Mesendoderm (in vitro differentiated cells): Measurements from ENCODE around the gene ZNF439.
A peak's percentile ranks its signal among the peaks of the same experiment; 100 is the strongest.
"Not testable (repeated sequence)": the region's sequence is repeated elsewhere in the genome, so short reads cannot be mapped to it uniquely, and the experiment has no call there.

Experiments used
- DNase-seq: peaks from one replicate; pipeline ENCODE4 v3.0.0; 2013
- H2AK5ac ChIP-seq: 2 replicates; pipeline ENCODE4 v1.6.1; 2013; ENCODE audit warnings: low read length, inconsistent platforms
- H2BK120ac ChIP-seq: 2 replicates; pipeline ENCODE4 v1.6.1; 2013; ENCODE audit warnings: low read depth, mild to moderate bottlenecking, low read length, moderate library complexity, mixed read lengths
- H2BK15ac ChIP-seq: replicated peaks from 2 replicates; pipeline ENCODE4 v1.6.1; 2013; ENCODE audit warnings: low read depth, mild to moderate bottlenecking, moderate library complexity
- H2BK5ac ChIP-seq: 2 replicates; pipeline ENCODE4 v1.6.1; 2013; ENCODE audit warnings: low read length, inconsistent platforms
- H3K18ac ChIP-seq: 2 replicates; pipeline ENCODE4 v1.6.1; 2013; ENCODE audit warnings: mild to moderate bottlenecking, low read length, mixed read lengths
- H3K23ac ChIP-seq: one replicate; pipeline ENCODE4 v1.6.1; 2013; ENCODE audit warnings: low read length
- H3K27ac ChIP-seq: 2 replicates; pipeline ENCODE4 v1.5.1; 2013; ENCODE audit warnings: low read depth, mild to moderate bottlenecking, inconsistent platforms, low read length, moderate library complexity
- H3K27me3 ChIP-seq: 2 replicates; pipeline ENCODE4 v1.6.1; 2013; ENCODE audit warnings: low read length, control low read depth, mild to moderate bottlenecking, inconsistent platforms; ENCODE audit not compliant: insufficient read depth, poor library complexity
- H3K36me3 ChIP-seq: 2 replicates; pipeline ENCODE4 v1.6.1; 2013; ENCODE audit warnings: low read length, inconsistent platforms; ENCODE audit not compliant: control insufficient read depth, insufficient read depth
- H3K4ac ChIP-seq: one replicate; pipeline ENCODE4 v1.6.1; 2013; ENCODE audit warnings: low read depth, mild to moderate bottlenecking, low read length, moderate library complexity
- H3K4me1 ChIP-seq: 2 replicates; pipeline ENCODE4 v1.6.1; 2013; ENCODE audit warnings: low read depth, low read length, inconsistent platforms; ENCODE audit not compliant: control insufficient read depth
- H3K4me2 ChIP-seq: 2 replicates; pipeline ENCODE4 v1.6.1; 2013; ENCODE audit warnings: low read length
- H3K4me3 ChIP-seq: 2 replicates; pipeline ENCODE4 v1.5.1; 2013; ENCODE audit warnings: mild to moderate bottlenecking, low read length
- H3K56ac ChIP-seq: one replicate; pipeline ENCODE4 v1.6.1; 2013; ENCODE audit warnings: low read length
- H3K79me1 ChIP-seq: 2 replicates; pipeline ENCODE4 v1.6.1; 2013; ENCODE audit warnings: low read length, inconsistent platforms
- H3K79me2 ChIP-seq: 2 replicates; pipeline ENCODE4 v1.6.1; 2013; ENCODE audit warnings: mild to moderate bottlenecking, low read length; ENCODE audit not compliant: control insufficient read depth, insufficient read depth
- H3K9ac ChIP-seq: 2 replicates; pipeline ENCODE4 v1.6.1; 2013; ENCODE audit warnings: low read length, inconsistent platforms
- H4K5ac ChIP-seq: one replicate; pipeline ENCODE4 v1.6.1; 2013; ENCODE audit warnings: low read length
- H4K8ac ChIP-seq: one replicate; pipeline ENCODE4 v1.6.1; 2013; ENCODE audit warnings: low read depth, mild to moderate bottlenecking, control low read depth, low read length, moderate library complexity
- WGBS: extraction: QIAGEN DNeasy Blood & Tissue Kit; methylation state at CpG from one replicate; pipeline ENCODE4 v1.1.7; 2013; ENCODE audit warnings: low lambda C conversion rate, missing lambda C conversion rate; ENCODE audit not compliant: insufficient coverage; ENCODE audit errors: extremely low coverage; 5-methylcytosine and 5-hydroxymethylcytosine counted together

ZNF439 gene

DNA sequence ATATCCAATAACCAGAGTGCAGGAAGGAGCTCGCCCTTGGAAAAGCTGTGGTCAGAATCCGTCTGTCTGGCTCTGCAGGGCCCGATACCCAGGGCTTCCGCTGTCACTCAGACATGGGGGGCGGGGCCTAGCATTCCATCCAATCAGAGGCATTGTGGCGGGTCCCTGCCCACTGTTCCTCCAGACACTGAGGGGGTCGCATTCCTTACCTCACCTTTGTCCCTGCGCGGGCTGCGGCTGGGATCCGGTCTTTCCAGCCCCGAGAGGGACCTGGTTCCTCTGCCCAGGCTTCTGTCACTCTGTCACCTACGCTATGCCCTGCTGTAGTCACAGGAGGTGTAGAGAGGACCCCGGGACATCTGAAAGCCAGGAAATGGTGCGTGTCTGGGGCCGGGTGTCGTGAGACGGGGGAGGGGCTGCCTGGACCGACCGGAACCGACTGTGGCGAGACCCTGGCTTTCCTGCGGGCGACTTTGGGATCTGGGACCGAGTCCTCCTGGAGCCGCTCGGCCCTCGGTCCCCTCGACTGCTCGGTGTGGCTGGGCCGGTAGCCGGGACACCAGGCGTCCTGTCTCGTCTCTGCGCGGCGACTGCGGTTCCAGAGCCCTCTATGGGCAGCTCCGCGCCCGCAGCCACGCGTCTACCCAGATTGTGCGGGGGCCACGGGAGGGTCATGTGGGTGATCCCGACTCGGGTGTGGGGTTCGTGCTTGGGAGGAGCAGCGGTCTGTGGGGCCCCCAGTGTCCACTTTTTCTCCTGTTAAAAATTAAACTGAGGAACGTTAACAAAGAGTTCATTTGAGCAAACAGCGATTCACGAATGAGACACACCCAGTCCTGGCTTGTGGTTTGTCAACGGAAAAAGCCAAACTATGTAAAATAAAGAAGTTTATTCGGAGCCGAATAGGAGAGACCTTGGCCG is 39.3 kb downstream of the ZNF439 start, which contains the start of gene ZNF69:
ZNF69 (plus strand) TSS at position 172 of the 921 bp plus-strand sequence; CDS start at position 314, 142 bp downstream.
- Histone ChIP-seq H3K79me1 (peaks cover 3% of the 10 kb centered on the region), H2BK120ac (no peak within 1 kb of the TSS), H3K56ac (peak within 1 kb of the TSS; percentile 94), H3K4me3 (peak within 1 kb of the TSS; percentile 64), H3K27me3 (no peaks in the 10 kb centered on the region), H3K9ac (peak within 1 kb of the TSS; percentile 79), H4K5ac (no peak within 1 kb of the TSS), H4K8ac (no peak within 1 kb of the TSS), H3K27ac (peak within 1 kb of the TSS; percentile 91), H3K23ac (no peak within 1 kb of the TSS), H3K4me1 (peaks cover 4% of the 10 kb centered on the region), H2BK15ac (no peak within 1 kb of the TSS), H2BK5ac (peak within 1 kb of the TSS; percentile 57), H3K79me2 (no peaks in the 10 kb centered on the region), H3K36me3 (no peaks in the 10 kb centered on the region), H3K4ac (no peak within 1 kb of the TSS), H3K4me2 (peak within 1 kb of the TSS; percentile 35), H3K18ac (peak within 1 kb of the TSS; percentile 35), H2AK5ac (no peak within 1 kb of the TSS)
- WGBS, result no CpG with 5 or more reads among the region's 56 CpGs
- peak; percentile 97 for DNase-seq

DNA sequence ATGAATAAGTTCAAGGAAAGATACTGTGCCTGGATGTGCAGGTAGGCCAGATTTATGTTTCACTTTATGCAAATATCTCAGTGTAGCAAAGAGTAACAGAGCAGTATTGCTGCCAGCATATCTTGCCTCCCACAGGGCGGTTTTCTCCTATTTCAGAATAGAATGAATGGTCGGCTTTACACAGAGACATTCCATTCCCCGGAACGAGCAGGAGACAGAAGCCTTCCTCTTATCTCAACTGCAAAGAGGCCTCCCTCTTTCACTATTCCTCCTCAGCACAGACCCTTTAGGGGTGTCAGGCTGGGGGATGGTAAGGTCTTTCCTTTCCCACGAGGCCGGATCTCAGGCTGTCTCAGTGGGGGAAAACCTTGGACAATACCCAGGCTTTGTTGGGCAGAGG is 41.4 kb downstream of the ZNF439 start:
- not testable (repeated sequence) for H3K4me1 ChIP-seq, H3K9ac ChIP-seq, H4K5ac ChIP-seq, H3K4me2 ChIP-seq, H2BK5ac ChIP-seq, H2BK120ac ChIP-seq, H3K27me3 ChIP-seq, H3K4ac ChIP-seq, H3K56ac ChIP-seq, H2BK15ac ChIP-seq, H3K4me3 ChIP-seq, H3K79me2 ChIP-seq, H2AK5ac ChIP-seq, H3K18ac ChIP-seq, H3K23ac ChIP-seq, H3K79me1 ChIP-seq, H4K8ac ChIP-seq, H3K36me3 ChIP-seq
- WGBS, result no CpG with 5 or more reads among the region's 6 CpGs
- H3K27ac ChIP-seq, result peak overlapping the region; percentile 42
- DNase-seq, result peak; percentile 72

DNA sequence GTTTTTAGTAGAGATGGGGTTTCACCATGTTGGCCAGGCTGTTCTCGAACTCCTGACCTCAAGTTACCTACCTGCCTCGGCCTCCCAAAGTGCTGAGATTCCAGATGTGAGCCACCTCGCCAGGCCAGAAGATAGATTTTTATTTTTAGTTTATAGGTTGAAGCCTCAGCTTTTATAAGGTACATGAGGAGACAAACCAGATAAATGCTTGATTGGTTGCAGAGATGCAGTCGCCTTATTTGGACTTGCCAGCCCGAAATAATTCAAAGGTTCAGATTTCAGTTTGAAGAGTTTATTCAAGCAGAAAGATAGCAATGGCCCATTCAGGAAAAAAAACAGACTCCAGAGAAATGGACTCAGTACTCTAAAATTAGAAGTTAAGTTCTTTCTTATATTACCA is 42.1 kb downstream of the ZNF439 start:
- Histone ChIP-seq H3K18ac (no peak overlapping the region), H3K56ac (no peak overlapping the region), H3K9ac (no peak overlapping the region), H4K8ac (no peak overlapping the region), H2BK120ac (no peak overlapping the region), H4K5ac (no peak overlapping the region), H3K4me2 (no peak overlapping the region), H3K79me2 (no peaks in the 10 kb centered on the region), H2BK15ac (no peak overlapping the region), H3K79me1 (peaks cover 5% of the 10 kb centered on the region), H3K27ac (no peak overlapping the region), H3K27me3 (no peaks in the 10 kb centered on the region), H3K23ac (no peak overlapping the region), H2BK5ac (no peak overlapping the region), H3K36me3 (no peaks in the 10 kb centered on the region), H3K4me1 (peaks cover 4% of the 10 kb centered on the region), H3K4me3 (no peak overlapping the region), H3K4ac (no peak overlapping the region), H2AK5ac (no peak overlapping the region)
- WGBS, result no CpG with 5 or more reads among the region's 5 CpGs
- no peak for DNase-seq

DNA sequence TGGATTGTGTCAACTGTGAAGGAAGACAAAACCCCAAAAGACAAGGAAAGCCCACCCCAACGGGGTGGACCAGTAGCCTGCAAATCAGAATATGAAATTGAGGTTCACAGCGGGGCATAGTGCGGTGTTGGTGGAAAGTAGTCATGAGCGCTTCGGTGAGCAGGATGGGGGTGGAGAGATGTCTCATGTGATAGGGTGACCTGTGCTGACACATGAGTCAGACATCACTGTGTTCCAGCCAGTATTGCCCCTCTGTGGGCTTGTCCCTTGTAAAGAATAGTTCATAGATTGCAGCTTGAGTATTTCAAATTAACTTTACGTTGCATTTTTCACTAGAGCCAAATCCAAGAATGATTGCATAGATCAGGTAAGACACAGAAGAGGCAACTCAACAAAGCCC is 46.3 kb downstream of the ZNF439 start:
- H3K56ac ChIP-seq, result no peak overlapping the region
- H2BK15ac ChIP-seq, result no peak overlapping the region
- no peak overlapping the region for H3K23ac ChIP-seq
- no peaks in the 10 kb centered on the region for H3K4me1 ChIP-seq
- H4K5ac ChIP-seq, result no peak overlapping the region
- H4K8ac ChIP-seq, result no peak overlapping the region
- WGBS, result no CpG with 5 or more reads among the region's 6 CpGs
- H3K79me2 ChIP-seq, result no peaks in the 10 kb centered on the region
- H2BK120ac ChIP-seq, result no peak overlapping the region
- peaks cover 5% of the 10 kb centered on the region for H3K79me1 ChIP-seq
- DNase-seq, result no peak
- no peak overlapping the region for H3K18ac ChIP-seq
- H3K9ac ChIP-seq, result no peak overlapping the region
- no peak overlapping the region for H2AK5ac ChIP-seq
- no peak overlapping the region for H2BK5ac ChIP-seq
- H3K36me3 ChIP-seq, result no peaks in the 10 kb centered on the region
- no peak overlapping the region for H3K27ac ChIP-seq
- no peak overlapping the region for H3K4me3 ChIP-seq
- H3K4me2 ChIP-seq, result no peak overlapping the region
- H3K27me3 ChIP-seq, result no peaks in the 10 kb centered on the region
- H3K4ac ChIP-seq, result no peak overlapping the region

DNA sequence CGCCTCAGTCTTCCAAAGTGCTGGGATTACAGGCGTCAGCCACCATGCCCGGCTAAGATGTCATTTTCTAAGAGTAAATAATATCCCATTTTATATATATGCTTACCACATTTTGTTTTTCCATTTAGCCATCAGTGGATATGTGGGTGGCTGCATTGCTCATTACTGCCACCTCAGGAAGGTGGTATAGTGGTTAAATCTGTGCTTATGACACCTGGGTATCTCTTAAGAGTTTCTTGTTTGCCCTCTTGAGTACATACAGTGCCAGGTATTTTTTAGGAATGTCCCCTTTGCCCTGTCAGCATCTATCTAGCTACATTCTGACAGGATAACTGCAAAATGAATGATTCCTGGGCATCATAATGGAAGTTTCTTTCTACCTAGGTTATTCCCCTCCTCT is 53.7 kb downstream of the ZNF439 start:
- no peak overlapping the region for H3K27ac ChIP-seq
- H3K79me1 ChIP-seq, result no peaks in the 10 kb centered on the region
- H3K27me3 ChIP-seq, result no peaks in the 10 kb centered on the region
- no peak overlapping the region for H3K4me2 ChIP-seq
- H3K56ac ChIP-seq, result no peak overlapping the region
- H3K23ac ChIP-seq, result no peak overlapping the region
- H4K5ac ChIP-seq, result no peak overlapping the region
- no peak overlapping the region for H2AK5ac ChIP-seq
- H3K36me3 ChIP-seq, result peaks cover 9% of the 10 kb centered on the region
- H3K4ac ChIP-seq, result no peak overlapping the region
- H2BK120ac ChIP-seq, result no peak overlapping the region
- DNase-seq, result no peak
- no CpG with 5 or more reads among the region's 3 CpGs for WGBS
- no peak overlapping the region for H3K4me3 ChIP-seq
- no peak overlapping the region for H3K18ac ChIP-seq
- no peaks in the 10 kb centered on the region for H3K4me1 ChIP-seq
- no peak overlapping the region for H2BK15ac ChIP-seq
- no peak overlapping the region for H3K9ac ChIP-seq
- H4K8ac ChIP-seq, result no peak overlapping the region
- no peak overlapping the region for H2BK5ac ChIP-seq
- no peaks in the 10 kb centered on the region for H3K79me2 ChIP-seq
